HFFc6 (cell line): ENCODE measurements around the gene E2F4. TPM values are rescaled to one million over a fixed set of nuclear protein-coding genes. Genes with fewer than 3 reads are reported as not detected.
A peak's percentile ranks its signal among the peaks of the same experiment; 100 is the strongest.

ENCODE experiments used
- DNase-seq: peaks from one replicate; pipeline ENCODE4 v3.0.0-alpha.2; 2018
- H3K27ac Mint-ChIP-seq: 2 replicates; pipeline ENCODE4 v1.8.0; 2020; ENCODE audit warnings: mild to moderate bottlenecking, mixed read lengths
- H3K27me3 Mint-ChIP-seq: 2 replicates; pipeline ENCODE4 v1.8.0; 2021; ENCODE audit warnings: mild to moderate bottlenecking, moderate library complexity, mixed read lengths; ENCODE audit not compliant: insufficient read depth
- H3K36me3 Mint-ChIP-seq: 2 replicates; pipeline ENCODE4 v1.8.0; 2021; ENCODE audit warnings: low read depth, mixed read lengths
- H3K4me1 Mint-ChIP-seq: 2 replicates; pipeline ENCODE4 v1.8.0; 2020; ENCODE audit warnings: low read depth, mixed read lengths
- H3K4me3 Mint-ChIP-seq: 2 replicates; pipeline ENCODE4 v1.8.0; 2020; ENCODE audit warnings: mild to moderate bottlenecking, moderate library complexity, mixed read lengths
- H3K9me3 Mint-ChIP-seq: 2 replicates; pipeline ENCODE4 v1.8.0; 2020; ENCODE audit warnings: mild to moderate bottlenecking, mixed read lengths
- total RNA-seq, 6 experiments: library from RNA; stranded (reverse); fragmentation: NEBNext Ultra II Directional; extraction: Animal tissue kit (Norgen Biotek cat#: 25700); gene quantifications; 2 replicates in 1 of 6; 3 replicates in 5 of 6; pipeline ENCODE4 v1.2.3, GENCODE V29; 2021
- TF ChIP-seq, protein P1 (sequence below): fragments of 200-600 bp; sonication (generic); IDR thresholded peaks from 2 replicates; pipeline ENCODE4 v1.5.0; 2021; ENCODE audit warnings: antibody characterized with exemption, mild to moderate bottlenecking

The E2F4 gene
- total RNA-seq, 6 experiments from 2014 or later = 52.9 to 64.7 (median 61.0) TPM

DNA sequence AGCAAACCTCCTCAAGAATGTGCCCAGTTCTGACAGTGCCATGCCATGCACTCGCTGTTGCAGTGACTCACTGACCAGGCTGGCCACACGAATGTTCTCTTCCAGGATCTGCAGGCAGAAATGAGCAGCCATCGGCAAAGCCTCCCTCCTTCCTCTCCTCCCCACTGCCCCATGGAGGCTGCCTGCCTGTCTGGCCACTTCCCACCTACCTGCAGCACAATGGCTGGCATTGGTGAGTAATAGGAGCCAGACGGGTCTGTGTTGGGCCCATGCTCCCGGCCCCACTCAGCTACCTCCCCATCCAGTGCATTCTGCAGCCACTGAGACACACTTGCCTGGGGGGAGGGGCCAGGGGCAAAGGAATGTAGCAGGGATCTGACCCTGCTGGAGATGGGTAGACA lies 5.4 kb upstream of the E2F4 start:
- TF ChIP-seq, protein P1, sequence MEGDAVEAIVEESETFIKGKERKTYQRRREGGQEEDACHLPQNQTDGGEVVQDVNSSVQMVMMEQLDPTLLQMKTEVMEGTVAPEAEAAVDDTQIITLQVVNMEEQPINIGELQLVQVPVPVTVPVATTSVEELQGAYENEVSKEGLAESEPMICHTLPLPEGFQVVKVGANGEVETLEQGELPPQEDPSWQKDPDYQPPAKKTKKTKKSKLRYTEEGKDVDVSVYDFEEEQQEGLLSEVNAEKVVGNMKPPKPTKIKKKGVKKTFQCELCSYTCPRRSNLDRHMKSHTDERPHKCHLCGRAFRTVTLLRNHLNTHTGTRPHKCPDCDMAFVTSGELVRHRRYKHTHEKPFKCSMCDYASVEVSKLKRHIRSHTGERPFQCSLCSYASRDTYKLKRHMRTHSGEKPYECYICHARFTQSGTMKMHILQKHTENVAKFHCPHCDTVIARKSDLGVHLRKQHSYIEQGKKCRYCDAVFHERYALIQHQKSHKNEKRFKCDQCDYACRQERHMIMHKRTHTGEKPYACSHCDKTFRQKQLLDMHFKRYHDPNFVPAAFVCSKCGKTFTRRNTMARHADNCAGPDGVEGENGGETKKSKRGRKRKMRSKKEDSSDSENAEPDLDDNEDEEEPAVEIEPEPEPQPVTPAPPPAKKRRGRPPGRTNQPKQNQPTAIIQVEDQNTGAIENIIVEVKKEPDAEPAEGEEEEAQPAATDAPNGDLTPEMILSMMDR = no peak
- Mint-ChIP-seq H3K9me3 (no peaks in the 10 kb centered on the region), H3K4me3 (peak overlapping the region; percentile 21; the same call in 1 of the 2 replicates), H3K36me3 (no peaks in the 10 kb centered on the region), H3K27me3 (peaks cover 3% of the 10 kb centered on the region), H3K4me1 (peaks cover 33% of the 10 kb centered on the region), H3K27ac (peak overlapping the region; percentile 10; the same call in 1 of the 2 replicates)
- peak; percentile 64 for DNase-seq

GRCh38 chr16:67187175-67187890 lies 4.6 kb upstream of the E2F4 start:
- Mint-ChIP-seq H3K27ac (no peak overlapping the region), H3K36me3 (no peaks in the 10 kb centered on the region; the same call in 1 of the 2 replicates), H3K9me3 (no peaks in the 10 kb centered on the region), H3K4me3 (no peak overlapping the region), H3K27me3 (peaks cover 3% of the 10 kb centered on the region), H3K4me1 (peaks cover 36% of the 10 kb centered on the region)
- DNase-seq = no peak
- TF ChIP-seq, protein P1 = no peak

- H3K36me3 Mint-ChIP-seq = peaks cover 9% of the 10 kb centered on the region
- H3K27me3 Mint-ChIP-seq = peaks cover 3% of the 10 kb centered on the region
- peaks cover 45% of the 10 kb centered on the region for H3K4me1 Mint-ChIP-seq
- no peak overlapping the region for H3K27ac Mint-ChIP-seq
- no peaks in the 10 kb centered on the region for H3K9me3 Mint-ChIP-seq
- TF ChIP-seq, protein P1 = no peak
- H3K4me3 Mint-ChIP-seq = no peak overlapping the region
- no peak for DNase-seq
Observed at GRCh38 chr16:67188323-67188722, 3.6 kb upstream of the E2F4 start.

DNA sequence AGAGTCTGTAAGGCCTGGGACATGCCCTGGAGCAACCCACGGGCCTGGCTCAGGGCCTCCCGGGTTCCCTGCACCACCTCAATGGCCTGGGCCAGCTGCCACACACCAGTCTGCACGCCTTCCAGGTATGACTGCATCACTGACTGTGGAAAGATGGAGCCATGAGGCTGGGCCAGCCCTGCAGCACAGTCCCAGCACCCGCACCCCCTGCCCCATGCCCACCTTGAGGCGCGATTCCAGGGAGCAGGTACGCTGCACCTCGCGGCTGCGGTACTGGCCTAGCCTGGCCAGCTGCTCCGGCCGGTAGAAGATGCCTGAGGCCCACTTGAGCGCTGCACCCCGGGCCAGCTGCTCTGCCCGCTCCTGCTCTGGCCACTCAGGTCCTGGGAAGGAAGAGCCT lies 3.2 kb upstream of the E2F4 start:
- Mint-ChIP-seq H3K4me3 (no peak overlapping the region), H3K27ac (no peak overlapping the region), H3K9me3 (no peaks in the 10 kb centered on the region), H3K27me3 (peaks cover 3% of the 10 kb centered on the region), H3K4me1 (peaks cover 50% of the 10 kb centered on the region), H3K36me3 (peaks cover 13% of the 10 kb centered on the region)
- TF ChIP-seq, protein P1 = no peak
- DNase-seq = no peak

DNA sequence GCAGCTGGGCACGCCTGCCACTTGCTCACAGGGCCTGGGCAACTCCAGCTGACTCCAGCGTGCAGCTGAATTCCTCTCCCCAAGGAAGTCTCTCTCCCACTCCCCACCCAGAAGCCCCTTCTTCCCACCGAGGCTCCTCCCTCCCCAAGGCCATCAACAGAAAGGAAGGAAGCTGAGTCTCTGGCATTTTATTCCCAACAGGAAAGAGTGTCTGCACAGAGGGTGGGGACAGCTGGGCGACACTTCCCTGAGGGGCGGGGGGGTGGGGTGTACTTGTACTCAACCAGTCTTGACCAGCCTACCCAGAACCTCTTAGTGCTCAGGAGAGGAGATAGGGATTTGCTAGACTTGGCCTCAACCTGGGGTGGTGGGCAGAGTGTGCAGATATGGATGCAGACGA lies 1.9 kb upstream of the E2F4 start, which contains the start of gene EXOC3L1:
TSS of gene EXOC3L1 (minus strand) at position 96 of the 400 bp plus-strand sequence. CDS start 460 bp downstream, outside the sequence.
- no peak within 1 kb of the TSS for H3K27ac Mint-ChIP-seq
- no peak within 1 kb of the TSS for H3K4me3 Mint-ChIP-seq
- H3K4me1 Mint-ChIP-seq = peaks cover 52% of the 10 kb centered on the region
- no peak for DNase-seq
- no peaks in the 10 kb centered on the region for H3K9me3 Mint-ChIP-seq
- peaks cover 17% of the 10 kb centered on the region for H3K36me3 Mint-ChIP-seq
- TF ChIP-seq, protein P1 = no peak
- peaks cover 3% of the 10 kb centered on the region for H3K27me3 Mint-ChIP-seq
